SKM-1 (cell line): Measurements from ENCODE around the gene DEGS2.

Source experiments
- DNase-seq: peaks from one replicate; lab custom pipeline; 2025; ENCODE audit not compliant: unreplicated experiment; lab: John Stamatoyannopoulos, UW

The DEGS2 gene

DNA sequence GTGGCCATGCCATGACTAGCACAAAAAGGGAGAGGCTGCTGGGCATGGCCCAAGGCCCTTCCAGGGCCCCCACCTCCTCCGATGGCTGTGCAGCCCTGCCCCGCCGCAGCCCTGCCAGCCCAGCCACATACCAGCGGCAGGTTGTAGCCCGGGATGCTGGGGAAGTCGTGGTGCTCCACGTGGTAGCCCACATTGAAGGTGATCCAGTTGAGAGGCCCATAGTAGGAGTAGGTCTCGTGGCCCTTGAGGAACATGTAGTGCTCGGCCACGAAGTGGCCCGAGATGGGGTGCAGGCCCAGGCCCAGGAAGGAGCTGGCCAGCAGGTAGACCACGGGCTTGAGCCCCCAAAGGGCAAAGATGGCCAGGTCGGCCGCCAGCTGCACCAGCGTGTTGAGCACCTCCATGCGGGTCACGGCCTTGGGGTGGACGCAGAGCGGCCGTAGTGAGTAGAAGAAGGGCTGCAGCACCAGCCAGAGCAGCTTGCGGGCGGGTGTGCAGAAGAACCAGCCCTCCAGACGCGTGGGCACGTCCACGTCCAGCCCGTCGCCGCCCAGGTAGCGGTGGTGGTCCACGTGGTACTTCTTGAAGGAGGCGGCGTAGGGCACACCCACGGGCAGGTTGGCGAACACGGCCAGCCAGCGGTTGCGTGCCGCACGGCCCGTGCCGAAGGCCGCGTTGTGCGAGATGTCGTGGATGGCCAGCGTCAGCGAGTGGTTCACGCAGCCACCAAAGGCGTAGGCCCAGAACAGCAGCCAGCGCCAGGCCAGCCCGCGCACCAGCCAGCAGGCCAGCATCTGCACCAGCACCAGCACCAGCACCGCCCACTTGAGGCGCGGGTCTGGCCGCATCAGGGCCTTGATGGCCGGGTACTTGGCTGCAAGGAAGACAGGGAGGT, 10.4 kb downstream of the DEGS2 start:
- DNase-seq, result no peak

- DNase-seq, result no peak
These were observed 11.6 kb downstream of the DEGS2 start for GRCh38 chr14:100147691-100148464.

DNA sequence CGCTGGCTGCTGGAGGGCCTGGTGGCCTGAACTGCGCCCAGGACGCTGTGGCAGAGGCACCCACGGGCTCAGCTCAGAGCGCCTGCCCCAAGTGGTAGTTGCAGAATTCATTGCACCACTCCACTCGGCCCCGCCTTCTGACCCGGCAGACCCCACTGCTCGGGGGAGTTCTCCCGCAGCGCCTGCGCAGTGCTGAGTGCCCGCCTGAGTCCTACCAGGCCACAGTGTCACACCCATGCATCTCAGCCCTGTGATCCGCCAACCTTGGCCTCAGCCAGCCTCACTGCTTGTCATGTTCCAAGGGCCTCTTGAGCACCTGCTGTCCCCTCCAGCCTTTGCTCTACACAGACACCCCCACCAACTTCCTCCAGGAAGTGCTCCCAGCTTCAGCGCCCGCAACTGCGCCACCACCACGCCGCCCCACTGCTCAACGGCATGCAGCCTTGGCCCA, 12.2 kb downstream of the DEGS2 start:
- DNase-seq, result no peak

DNA sequence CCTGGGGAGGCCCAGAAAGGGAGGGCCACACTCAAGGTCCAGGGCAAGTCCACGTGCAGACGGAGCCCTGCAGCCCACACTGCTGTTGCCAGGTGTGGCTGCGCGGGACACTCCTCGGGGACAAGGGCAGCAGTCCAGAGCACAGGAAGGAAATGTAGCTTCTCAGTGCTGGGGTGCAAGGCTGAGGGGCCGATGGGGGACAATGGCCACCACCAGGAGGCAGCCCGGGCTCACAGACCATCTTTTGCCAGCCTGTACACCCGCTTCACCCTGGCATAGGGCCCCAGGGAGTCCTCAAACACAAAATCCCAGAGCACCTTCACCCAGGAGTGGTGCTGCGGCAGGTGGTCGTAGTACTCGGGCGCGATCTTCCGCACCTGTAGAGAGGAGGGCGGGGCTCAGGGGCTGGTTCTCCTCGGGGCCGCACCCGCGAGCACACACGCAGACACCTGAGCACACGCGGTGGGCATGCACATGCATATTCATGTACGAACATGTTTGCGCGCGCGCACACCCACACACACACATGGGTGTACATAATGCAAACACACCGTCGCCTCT, 12.8 kb downstream of the DEGS2 start:
- DNase-seq, result no peak

DNA sequence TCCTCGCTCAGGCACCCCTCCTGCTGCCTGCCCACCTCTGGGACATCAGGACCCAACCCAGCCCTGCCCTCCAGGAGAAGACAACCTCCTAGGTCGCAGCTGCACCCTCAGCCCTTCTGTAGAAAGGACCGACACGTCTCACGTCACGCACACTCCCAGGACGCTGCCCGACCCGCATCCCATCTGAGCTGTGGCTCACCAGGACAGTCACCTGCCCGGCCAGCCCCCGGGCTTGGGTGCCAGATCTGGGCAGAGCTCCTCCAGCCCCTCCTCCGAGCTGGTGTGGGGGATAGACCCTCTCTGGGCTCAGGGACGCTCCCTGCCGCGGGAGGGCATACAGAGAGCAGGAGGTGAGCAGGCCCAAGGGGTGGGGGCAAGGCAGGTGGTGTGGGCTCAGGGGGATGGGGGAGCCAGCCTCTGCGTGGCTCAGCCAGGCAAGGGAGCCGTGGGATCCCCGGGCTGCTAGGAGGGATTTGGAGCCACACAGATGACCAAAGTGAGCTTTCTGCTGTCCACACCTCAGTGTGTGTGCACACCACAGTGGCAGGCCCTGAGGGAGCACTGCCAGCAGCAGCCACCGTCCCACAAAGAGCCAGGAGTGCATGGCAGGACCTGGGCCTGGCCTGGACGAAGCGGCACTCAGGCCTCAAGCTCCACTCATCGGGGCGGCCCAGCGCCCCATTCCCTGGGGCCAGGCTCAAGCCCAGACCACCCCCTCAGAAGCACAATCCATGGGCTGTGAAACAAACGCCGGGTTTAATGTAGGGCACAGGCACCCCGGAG, 13.6 kb downstream of the DEGS2 start:
- DNase-seq, result no peak

DNA sequence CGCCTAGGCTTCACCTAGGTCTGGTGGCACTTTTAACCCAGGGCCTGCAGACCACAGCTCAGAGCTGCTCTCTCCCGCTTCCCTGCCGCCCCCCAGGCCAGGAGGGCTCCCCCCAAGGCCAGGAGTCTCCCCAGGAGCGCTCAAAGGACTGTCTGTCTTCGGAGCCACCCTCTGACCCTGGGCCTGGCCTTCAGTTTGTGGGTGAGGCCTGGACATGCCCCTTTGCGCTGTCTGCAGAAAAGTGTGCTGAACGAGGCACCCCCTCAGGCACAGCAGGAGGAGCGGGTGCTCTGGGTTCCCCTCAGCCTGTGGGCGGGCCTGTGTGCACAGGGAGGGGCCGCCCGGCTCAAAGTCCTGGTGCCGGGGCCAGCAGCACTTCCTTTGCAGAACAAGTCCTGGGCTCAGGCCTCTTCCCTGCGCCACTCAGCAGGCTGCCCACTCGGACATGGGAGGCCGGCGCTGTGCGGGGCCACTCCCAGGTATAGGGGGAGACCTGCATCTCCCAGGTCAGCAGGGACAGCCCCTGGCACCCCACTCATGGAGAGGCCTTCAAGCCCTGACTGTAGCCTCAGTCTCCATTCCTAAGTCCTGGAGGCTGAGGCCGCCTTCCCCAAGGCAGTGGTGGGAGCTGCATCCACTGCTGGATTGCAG, 14.3 kb downstream of the DEGS2 start:
- DNase-seq, result no peak

GRCh38 chr14:100144645-100144995, 14.8 kb downstream of the DEGS2 start:
- DNase-seq, result no peak

DNA sequence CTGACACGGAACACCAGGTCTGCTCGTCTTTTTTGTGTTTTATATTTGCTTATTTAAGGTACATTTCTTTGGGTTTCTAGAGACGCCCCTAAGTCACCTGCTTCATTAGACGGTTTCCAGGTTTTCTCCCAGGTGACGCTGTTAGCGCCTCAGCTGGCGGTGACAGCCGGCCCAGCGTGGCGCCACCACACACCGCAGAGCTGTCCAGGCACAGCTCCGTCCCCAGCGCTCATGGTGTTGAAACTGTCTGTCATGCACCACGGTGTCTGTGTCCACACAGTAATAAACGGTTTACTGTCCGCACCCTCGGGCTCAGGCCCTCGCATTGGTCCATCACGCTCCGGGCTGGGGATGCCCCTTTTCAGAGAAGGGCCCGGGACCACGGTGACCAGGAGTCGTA, 15.5 kb downstream of the DEGS2 start:
- no peak for DNase-seq

- DNase-seq, result no peak
These were observed 15.9 kb downstream of the DEGS2 start for GRCh38 chr14:100143523-100143922.

DNA sequence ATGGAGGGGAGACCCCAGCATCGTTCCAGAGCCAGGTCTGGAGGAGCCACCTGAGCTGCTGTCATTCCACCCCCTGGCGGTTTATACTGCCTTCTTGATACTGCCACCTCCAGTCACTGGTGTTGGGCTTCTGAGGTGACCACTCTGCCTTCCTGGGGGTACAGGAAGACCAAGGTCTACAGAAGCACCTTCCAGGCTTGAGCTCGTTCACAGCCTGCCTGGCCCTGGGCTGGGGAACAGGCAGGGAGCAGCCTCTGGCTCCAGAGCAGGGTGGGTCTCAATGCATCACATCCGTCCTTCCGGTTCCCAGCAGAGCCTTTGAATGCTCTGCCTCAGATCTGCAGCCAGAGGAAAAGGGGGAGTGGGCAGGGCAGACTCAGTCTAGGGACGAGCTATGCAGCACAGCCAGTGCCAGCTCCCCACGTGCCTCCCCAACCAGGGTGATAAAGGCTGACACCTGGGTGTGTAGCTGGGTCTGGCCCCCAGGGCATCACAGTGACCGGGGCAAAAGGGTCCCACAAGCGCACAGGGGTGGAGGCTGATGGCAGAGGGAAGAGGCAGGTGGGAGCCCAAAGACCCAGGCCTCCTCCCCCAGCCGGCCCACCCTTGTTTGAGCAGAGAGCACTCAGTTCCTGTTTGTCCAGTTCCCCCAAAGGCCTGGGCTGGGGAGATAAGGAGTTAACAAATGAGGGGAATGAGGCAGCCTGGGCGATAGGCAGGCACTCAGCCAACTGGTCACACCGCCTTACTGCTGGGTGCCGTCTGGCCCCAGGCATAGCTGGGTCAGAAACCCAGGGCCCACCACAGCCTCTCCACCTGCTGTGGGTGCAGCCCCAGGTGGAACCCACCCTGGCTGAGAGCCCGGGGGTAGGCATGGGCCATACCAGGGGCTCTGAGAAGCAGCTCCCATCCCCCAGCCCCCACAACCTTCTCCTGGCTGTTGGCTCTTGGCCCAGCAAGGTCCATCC, 17.1 kb downstream of the DEGS2 start:
- DNase-seq, result no peak

DNA sequence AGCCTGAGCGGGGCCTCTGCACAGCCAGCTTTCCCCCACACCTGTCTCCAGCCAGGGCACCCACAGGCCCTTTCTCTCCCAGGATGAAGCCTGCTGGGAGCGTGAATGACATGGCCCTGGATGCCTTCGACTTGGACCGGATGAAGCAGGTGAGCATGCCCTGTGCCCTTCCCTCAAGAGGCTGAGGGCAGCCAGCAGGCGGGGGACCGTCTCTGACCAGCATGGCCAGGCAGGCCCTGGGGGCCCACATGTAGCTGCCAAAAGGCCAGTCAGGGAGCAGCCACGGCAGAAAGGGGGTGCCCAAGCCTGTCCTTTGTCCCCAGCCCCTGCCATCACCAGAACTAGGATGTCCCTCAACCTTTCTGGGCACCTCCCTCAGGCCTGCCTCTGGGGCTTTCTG, 18.3 kb downstream of the DEGS2 start:
- no peak for DNase-seq

GRCh38 chr14:100140452-100141078, 18.9 kb downstream of the DEGS2 start:
- DNase-seq, result no peak

GRCh38 chr14:100138955-100139354, 20.5 kb downstream of the DEGS2 start:
- DNase-seq, result no peak

DNA sequence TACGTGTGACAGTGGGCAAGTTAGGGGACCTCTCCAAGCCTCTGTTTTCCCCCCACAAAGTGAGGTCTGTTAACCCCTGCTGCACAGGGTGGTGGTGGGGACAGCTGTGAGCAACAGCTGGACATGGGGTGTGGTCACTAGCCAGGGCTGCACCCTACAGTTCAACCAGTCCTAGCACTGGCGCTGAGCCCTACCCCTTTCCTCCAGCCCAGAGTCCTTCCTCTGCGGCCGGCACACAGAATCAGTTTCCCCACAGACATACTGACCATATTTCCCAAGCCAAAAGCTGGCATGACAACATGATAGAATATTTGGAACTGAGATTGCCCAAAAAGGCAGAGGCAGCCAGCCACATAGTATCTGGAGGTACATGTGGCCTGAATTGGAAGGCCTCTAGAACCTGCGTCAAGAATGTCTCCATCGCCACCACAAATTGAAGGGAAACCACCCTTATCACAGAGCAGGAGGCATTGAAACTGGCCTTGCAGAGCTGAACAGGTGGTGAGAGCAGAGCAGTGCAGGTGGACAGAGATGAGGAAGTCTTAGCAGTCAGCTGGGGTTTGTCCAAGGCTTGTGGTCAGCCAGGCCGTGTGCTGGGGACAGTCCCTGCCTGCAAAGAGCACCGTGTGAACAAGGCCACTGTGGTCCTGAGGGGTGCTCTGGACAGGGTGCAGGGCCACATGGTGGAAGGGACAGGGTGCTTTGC, 21.2 kb downstream of the DEGS2 start:
- DNase-seq, result no peak

DNA sequence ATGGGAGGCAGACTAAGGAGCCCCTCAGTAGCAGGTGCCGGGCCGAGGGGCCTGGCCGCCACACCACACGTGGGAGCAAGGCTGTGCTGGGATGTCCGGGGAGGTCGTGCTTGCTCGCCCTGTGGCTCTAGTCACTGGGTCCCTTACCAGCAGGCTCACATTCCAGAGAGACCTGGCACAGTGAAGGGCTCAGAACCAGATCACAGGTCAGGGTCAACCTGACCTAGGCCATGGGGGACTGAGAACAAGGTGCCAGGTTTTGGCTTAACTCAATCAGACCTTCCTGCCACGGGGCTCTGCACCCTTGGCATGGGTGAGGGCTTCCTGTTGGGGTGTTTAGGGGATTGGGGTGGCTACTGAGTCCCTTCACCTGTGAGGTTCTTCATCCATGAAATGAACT, 22.3 kb downstream of the DEGS2 start:
- no peak for DNase-seq

GRCh38 chr14:100135784-100136183, 23.7 kb downstream of the DEGS2 start:
- DNase-seq, result no peak

DNA sequence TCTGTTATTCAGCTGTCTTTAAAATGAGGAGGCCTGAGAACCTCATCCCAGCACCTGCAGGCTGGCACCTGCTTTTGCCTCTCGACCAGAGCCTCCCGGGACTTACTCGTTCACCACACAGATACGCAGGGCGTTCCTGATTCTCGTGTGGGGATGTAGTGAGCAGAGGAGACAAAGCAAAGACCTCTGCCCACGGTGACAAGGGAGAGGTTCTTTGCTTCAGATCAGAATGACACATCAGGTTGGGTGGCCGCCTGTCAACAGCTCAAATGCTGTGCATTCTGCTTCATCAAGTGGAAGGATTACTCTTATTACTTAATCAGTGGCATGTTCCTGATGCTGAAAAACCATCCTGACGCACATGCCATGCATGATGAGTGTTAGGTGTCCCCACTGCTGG, 24.4 kb downstream of the DEGS2 start:
- no peak for DNase-seq

- no peak for DNase-seq
These were observed 24.9 kb downstream of the DEGS2 start for GRCh38 chr14:100134586-100134985.
